ENCODE results near the gene ASAP2. TPM values are rescaled to one million over a fixed set of nuclear protein-coding genes. Genes with fewer than 3 reads are reported as not detected.

The ASAP2 gene
- total RNA-seq, 1 donor from 2014 or later = 29.5 TPM

DNA sequence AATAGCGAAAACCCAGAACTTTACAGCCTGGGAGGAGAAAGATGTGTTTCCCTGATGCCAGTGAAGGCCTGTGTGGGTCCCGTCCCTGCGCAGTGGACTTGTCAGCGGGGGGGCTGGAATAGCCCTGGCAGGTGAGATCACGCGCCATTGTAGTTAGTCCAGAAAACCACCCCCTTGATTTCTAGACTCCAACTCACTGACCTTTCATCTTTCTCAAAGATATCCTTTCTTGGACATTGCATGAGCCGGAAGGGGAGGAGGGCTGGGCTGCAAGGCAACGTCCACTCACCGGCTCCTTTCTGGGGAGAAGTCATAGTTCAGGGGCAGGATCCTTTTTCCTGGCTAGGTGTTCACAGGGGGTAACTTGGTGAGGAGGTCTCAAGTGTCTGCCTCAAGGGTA lies 22.3 kb upstream of the ASAP2 start:
- DNase-seq = no peak

DNA sequence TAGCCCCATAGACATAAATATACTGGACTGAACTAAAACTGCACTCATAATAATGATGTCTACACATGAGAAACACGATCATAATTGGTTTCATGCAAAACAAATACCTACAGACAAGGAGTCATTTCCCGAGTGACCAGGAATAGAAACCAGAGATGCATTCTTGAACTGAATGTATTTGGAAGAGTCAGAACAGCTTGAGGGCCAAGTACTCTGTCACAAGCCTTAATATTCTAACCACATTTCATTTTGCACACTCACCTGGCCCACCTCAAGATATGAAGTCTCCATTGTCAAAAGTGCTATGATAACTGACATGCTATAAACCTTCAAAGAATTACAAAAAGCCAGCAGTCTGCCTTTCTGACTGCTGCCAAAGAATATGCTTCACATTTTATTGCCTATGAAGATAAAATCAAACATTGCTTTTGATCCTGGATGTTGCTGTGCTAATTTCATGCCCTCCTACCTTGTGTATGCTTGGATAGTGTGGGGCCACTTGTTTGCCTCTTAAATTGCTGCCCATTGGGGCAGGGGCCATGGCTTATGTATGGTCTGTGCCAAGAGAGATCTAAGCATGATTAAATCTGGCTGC lies 18.9 kb upstream of the ASAP2 start:
- DNase-seq = no peak

DNA sequence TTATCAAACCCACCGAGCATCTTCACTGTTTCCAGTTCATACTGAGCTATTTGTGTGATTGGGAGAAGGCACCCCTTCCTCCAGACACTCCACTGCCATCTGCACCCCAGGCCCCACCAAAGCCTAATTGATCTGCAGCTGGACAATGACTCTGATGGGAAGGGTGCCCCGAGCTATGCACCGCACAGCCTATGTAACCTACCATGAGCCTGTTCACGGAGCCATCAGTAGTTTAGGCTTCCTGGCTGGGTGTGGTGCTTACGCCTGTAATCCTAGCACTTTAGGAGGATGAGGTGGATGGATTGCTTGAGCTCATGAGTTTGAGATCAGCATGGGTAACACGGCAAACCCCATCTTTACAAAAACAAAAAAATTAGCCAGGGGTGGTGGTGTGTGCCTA lies 17.8 kb upstream of the ASAP2 start:
- no peak for DNase-seq

- DNase-seq = no peak
Measured at GRCh38 chr2:9189901-9190300, 16.7 kb upstream of the ASAP2 start.

DNA sequence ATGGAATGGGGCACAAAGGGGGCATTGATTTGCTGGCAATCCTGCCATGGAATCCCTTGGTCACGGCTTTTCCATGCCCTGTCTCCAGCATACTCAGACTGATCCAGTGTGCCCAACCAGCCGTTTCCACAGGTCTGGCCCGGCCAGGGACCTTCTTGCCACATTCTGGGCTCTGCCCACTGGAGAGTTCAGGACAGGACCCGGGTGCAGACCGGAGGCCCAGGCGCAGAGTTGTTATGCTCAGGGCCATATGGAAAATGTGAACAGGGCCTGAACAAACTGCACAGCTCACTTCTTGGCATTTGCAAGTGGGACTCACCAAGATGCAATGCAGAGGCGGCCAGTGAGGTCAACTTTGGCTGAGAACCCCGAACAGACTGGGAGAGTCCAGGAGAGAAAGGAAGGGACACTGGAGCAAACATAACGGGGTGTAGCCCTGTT lies 15.6 kb upstream of the ASAP2 start:
- DNase-seq = peak; percentile 97

DNA sequence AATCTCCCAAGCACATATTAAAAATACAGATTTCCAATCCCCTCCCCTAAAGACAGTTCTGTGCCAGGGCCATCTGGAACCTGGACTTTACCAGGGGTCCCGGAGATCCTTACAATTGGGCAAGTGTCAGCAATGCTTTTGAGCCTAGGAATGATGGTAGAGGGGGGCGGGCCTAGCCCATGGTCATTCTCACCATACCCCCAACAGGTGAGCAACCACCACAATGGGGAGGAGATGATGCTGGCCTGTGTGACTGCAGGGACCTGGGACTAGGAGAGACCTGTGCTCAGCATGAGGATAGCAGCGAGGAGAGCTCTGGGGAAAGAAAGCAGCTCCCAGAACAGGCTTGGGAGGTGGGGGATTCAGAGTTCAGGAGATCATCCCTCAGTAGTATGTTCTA lies 13.9 kb upstream of the ASAP2 start:
- no peak for DNase-seq

DNA sequence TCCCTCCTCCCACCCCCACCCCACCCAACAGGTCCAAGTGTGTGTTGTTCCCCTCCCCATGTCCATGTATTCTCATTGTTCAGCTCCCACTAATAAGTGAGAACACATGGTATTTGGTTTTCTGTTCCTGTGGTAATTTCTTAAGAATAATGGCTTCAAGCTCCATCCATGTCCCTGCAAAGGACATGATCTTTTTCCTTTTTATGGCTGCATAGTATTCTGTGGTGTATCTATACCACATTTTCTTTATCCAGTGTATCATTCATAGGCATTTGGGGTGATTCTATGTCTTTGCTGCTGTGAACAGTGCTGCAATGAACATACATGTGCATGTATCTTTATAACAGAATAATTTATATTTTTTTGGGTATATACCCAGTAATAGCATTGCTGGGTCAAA lies 12.3 kb upstream of the ASAP2 start:
- DNase-seq = no peak

DNA sequence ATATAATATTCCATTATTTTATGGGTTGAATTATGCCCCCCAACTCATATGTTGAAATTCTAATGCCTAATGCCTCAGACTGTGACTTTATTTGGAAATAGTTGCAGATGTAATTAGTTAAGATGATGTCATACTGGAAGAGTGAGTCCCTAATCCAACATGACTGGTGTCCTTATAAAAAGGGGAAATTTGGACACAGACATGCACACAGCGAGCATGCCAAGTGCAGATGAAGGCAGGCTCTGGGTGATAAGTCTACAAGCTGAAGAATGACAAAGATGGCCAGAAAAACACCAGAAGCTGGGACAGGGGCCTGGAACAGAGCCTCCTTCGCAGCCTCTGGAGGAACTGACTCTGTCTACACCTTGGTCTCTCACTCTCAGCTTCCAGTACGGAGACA lies 10.0 kb upstream of the ASAP2 start:
- DNase-seq = no peak

- no peak for DNase-seq
Measured at GRCh38 chr2:9197916-9198315, 8.7 kb upstream of the ASAP2 start.

DNA sequence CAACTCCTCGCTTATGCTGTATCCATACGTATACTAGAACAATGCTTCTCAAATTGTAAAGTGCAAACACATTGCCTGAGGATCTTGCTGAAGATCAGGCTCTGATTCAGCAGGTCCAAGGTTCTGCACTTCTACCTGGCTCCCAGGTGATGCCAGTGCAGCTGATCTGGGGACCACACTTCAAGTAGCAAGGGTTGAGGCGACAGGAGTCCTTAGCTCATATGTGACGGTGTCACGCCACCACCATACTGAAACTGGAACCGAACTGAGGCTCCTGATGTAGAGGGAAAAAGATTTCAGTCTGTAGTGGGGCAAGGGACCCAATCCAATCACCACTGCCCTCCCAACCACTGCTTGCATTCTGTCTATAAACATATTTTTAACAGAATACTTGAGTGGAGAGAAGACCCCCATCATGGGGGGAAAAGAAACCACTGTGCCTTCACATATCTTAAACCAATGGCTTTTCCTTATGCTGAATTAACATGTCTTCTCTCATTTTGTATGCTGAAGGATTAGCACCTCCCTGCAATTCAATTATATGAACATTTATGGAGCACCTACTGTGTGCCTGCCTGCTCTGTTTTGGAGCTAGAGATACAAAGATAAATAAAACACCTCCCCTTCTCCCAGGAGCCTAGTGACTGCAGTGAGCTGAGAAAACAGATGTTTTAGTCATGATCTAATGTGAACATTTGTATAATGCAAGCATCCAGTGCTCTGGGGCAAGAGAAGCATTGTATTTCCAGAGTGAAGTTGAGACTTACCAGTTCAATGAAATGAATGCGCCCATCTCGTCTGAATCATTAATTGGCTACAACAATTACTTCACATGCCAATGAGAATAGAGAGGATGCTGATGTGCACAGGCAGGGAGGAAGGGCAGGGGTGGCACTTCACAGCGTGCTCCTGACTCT lies 6.6 kb upstream of the ASAP2 start:
- DNase-seq = no peak

DNA sequence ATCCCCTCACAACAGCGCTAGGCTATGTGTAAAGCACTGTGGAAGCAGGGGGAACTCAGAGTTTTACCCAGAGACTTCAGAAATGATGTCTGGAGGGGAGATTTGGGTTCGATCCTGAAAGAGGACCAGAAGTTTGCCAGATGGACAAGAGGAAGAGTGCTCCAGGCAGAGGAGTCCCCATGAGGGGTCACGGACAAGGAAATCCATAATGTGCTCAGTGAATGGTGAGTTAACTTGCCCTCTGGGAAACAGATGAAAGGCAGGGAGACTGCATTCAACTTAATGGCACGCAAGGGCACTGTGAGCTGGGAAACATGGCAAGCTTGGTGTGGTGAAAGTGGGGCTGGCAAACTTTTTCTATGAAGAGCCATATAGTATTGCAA lies 6.0 kb upstream of the ASAP2 start:
- no peak for DNase-seq

DNA sequence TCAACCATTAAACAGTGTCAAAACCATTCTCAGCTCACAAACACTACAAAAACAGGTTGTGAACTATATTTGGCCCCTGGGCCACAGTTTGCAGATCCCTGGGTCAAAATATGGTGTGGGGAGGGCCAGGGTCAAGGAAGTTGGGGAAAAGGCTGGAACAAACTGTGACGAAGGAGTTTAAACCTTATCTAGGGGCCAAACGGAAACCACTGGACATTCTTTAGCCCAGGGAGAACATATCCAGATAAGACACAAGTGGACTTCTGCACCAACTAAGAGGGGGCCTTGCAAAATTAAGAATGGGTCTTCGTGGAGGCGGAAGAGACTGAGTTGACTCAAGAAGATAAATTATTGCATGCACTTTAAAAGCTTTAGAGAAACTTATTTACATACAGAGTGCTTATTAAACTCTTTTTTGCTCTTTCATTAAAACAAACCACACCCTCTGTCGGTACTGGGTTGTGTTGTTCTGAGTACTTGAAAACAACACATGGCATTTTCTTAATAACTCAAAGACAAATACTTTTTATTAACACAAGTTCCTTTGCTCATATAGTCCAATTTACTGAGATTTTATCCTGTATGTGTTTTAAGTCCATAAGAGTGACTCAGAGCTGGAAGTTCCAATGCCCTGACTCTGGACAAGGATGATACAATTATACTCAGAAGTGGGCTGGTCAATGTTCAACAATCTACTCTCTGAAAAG lies 5.3 kb upstream of the ASAP2 start:
- DNase-seq = no peak

DNA sequence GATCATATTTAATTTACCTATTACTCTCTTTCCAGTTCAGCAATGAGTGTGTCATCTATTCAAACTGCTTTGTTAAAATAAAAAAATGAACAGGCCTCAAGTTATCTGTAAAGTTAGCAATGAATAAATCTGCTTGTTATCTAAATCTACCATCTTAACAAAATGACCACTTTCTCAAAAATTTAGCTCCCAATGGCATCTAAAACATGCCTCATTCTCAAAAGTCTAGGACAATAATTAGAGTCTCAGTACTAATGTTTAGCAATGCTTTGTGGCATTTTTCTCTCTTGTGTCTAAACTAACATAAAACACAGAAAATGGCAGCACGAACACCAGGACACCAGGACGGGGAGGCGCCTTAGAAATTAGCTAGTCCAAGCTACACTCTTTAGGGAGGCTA lies 3.6 kb upstream of the ASAP2 start:
- no peak for DNase-seq

- no peak for DNase-seq
Measured at GRCh38 chr2:9203876-9204275, 2.7 kb upstream of the ASAP2 start.

DNA sequence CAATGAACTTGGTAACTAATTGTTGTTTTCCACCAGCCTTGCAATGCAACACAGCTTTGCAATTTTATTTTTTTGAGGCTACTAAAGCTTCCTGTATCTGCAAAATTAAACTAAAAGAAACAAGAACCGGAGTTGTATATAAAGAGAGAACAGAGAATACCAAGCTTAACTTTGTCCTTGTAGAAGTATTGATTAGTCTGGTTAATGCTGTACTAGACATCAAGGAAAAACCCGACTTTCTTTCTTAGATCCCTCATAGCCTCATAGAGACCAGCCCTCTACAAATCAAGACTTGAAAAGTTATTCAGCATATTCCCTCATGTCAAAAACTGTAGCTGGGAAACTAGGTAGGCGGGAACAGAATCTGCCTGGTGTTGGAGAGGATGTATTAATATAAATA lies 1.7 kb upstream of the ASAP2 start:
- DNase-seq = no peak

DNA sequence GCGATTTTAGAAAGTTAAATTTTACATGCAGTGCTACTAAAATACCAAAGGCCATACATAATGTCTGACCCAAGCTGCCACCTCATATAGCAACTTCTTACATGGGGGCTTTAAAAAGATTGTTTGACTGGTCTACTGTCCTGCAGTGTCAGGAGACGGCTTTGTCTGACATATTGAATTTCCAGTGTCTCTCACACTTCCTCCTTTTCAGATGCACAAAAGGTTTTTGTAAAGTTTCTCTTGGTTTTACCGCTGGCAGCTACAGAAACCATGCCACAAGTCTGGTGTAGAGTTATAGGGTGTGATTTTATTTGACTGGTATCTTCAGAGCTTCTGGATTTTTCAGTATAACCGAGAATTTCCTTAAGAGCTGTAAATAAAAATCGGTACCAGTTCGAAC lies 1.1 kb upstream of the ASAP2 start:
- no peak for DNase-seq

DNA sequence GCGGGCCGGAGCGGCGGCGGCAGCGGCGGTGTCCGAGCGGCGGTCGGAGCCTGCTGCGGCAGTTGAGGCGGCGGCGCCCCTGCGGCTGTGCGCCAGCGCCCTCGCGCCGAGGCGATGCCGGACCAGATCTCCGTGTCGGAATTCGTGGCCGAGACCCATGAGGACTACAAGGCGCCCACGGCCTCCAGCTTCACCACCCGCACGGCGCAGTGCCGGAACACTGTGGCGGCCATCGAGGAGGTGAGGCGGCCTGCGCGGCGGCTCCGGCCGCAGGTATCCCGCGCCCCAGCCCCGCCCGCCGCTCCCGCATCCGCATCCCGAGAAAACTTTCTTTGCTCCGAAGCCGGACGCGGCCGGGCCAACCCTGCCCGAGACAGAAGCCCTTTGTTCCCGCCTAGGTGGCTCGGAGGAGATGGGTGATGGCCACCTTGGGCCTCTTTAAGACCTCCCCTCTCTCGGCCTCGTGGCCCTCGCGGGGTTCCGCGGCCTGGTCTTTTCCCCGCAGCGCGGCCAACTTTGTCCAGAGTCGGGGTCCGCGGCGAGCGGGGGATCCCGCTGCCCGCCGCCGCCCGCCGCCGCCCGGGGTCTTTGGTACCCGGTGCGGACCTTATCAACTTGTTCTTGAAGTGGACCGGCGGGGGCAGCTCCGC lies 504 bp downstream of the ASAP2 start:
- DNase-seq = peak; percentile 38

DNA sequence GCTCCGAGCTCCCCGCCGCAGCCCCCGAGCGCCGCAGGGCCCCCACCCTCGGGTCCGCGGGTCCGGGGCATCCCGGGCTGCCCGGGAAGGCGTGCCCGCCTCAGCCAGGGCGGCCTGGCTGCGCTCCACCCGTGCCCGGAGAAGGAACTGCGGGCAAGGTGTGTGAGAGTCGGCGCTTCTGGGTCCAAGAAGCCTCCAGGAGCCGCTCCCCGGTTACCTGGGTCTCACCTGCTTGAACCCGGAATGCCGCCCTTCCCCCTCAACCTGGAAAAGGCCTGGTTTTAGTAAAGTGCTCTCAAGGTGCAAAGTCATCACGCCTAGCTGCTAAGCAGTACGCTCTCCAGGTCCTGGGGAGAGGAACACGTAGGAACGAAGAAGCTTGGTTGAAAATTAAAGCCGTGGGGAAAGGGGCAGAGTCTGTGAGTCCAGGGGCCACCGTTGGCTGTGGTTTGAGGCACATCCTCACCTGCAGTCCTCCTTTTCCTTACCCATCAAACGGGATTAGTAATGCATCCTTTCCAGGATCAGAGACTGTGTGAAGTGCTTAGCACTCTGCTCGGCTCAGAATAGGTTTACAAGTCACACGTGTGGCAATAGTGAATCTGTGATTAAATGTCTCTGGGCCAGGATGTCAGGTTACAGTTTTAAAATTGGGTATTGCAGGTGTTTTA lies 1.2 kb downstream of the ASAP2 start:
- DNase-seq = peak; percentile 32

DNA sequence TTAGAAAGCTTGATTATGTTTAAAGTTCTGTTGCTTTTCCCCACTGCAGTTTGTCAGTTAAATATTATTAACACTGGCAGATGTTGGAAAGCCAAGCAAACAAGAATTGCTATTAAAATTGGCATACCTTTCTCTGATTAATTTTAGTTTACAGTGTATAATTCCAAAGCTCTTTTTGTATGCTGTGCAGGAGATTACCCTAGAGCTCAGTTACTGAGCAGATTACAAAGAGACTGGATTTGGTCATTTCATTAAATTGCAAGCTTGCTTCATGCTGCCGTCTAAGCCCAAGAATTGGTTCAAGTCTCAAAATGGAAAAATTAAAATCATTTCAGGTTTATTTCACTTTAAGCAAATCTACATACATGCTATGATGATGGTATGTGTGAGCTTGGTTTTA lies 2.3 kb downstream of the ASAP2 start:
- DNase-seq = no peak

- no peak for DNase-seq
Measured at GRCh38 chr2:9210030-9210429, 3.4 kb downstream of the ASAP2 start.

DNA sequence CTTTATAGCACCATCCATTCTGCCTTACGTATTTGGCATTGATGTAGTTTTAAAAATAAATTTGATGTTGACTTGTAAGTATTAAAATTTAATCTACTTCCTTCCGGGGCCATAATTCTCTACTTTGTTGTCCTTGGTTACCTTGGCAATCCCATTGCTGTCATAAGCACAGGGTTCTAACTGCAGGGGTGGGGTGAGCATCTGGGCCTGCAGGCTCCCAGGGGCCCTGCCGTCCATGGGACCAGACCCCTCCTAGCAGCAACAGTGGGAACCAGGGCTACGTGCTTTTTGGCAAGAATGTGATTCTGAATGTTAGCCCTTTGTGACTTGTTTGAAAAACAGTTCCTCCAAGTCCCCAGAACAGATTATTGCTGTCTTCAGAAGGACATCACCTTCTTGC lies 4.9 kb downstream of the ASAP2 start:
- no peak for DNase-seq

DNA sequence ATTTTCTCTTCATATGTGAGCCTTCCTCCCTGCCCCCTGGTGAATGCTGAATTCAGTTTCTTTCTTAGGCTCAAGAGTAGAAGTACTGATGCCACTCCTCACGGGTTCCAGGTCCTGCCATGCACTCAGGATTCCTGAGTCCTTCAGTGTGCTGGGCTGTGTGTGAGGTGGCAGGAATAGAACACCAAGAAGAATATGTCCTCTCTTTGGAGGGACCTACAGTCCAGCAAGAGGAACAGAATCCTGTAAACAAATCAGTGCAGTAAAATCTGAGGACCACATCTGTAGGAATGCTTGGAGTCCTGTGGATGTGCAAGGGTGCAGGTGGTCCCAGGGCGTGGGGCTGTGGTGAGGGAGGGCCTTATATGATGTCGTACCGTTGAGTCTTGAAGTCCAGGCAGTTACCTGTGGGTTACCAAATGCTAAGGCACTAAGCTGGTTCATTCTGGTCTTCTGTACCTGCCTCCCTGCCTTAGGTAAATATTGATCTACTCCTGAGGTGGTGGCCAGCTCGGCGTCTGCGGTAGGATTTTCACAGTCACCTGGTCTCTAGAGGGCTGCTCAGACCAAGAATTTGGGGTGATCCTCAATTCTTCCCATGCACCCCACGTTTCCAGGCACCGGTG lies 5.5 kb downstream of the ASAP2 start:
- no peak for DNase-seq
